HepG2 (cell line): Measurements from ENCODE around the gene MUC4.
"Not testable (repeated sequence)": the region's sequence is repeated elsewhere in the genome, so short reads cannot be mapped to it uniquely, and the experiment has no call there.

ENCODE experiments used
- CREB1 ChIP-seq, 2 experiments: fragments of 450-650 bp in 1 of 2; IDR thresholded peaks; 2 replicates each; pipeline ENCODE4 v1.6.1; 2016 to 2017; ENCODE audit warnings: control low read depth in 1 of 2, mild to moderate bottlenecking in 1 of 2, missing compliant biosample characterization in 1 of 2, missing genetic modification characterization in 1 of 2
- ZNF350 ChIP-seq: sonication (generic); formaldehyde crosslinking; IDR thresholded peaks from 2 replicates; pipeline ENCODE4 v1.4.0; 2020; ENCODE audit warnings: mild to moderate bottlenecking, low read depth, missing genetic modification reagents, borderline replicate concordance
- TF ChIP-seq, protein P1 (sequence below): sonication (generic); formaldehyde crosslinking; IDR thresholded peaks from one replicate; pipeline ENCODE4 v1.5.1; 2020; ENCODE audit warnings: mild to moderate bottlenecking, missing genetic modification reagents; ENCODE audit errors: not compliant biosample characterization

DNA sequence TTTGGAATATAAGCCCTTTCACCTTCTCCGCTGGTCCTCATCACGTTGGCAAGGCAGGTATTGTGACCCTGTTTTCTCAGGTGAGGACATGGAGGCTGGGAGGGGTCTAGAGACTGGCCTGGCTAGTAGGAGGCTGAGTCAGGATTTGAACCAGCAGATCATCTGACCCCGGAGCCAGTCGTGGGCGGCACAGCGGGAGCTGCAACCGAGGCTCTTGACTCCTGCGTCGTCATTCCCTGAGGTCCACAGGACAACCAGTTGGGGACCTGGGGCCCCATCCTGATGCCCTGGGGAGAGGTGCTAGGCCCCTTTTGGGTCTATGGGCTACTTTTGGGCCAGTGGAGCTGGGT lies 88.8 kb downstream of the MUC4 start:
- not testable (repeated sequence) for TF ChIP-seq ZNF350; CREB1 (IDR thresholded peaks at IDR 0.05); CREB1 (CRISPR knock-in tag; IDR thresholded peaks at IDR 0.05)
- TF ChIP-seq, protein P1, sequence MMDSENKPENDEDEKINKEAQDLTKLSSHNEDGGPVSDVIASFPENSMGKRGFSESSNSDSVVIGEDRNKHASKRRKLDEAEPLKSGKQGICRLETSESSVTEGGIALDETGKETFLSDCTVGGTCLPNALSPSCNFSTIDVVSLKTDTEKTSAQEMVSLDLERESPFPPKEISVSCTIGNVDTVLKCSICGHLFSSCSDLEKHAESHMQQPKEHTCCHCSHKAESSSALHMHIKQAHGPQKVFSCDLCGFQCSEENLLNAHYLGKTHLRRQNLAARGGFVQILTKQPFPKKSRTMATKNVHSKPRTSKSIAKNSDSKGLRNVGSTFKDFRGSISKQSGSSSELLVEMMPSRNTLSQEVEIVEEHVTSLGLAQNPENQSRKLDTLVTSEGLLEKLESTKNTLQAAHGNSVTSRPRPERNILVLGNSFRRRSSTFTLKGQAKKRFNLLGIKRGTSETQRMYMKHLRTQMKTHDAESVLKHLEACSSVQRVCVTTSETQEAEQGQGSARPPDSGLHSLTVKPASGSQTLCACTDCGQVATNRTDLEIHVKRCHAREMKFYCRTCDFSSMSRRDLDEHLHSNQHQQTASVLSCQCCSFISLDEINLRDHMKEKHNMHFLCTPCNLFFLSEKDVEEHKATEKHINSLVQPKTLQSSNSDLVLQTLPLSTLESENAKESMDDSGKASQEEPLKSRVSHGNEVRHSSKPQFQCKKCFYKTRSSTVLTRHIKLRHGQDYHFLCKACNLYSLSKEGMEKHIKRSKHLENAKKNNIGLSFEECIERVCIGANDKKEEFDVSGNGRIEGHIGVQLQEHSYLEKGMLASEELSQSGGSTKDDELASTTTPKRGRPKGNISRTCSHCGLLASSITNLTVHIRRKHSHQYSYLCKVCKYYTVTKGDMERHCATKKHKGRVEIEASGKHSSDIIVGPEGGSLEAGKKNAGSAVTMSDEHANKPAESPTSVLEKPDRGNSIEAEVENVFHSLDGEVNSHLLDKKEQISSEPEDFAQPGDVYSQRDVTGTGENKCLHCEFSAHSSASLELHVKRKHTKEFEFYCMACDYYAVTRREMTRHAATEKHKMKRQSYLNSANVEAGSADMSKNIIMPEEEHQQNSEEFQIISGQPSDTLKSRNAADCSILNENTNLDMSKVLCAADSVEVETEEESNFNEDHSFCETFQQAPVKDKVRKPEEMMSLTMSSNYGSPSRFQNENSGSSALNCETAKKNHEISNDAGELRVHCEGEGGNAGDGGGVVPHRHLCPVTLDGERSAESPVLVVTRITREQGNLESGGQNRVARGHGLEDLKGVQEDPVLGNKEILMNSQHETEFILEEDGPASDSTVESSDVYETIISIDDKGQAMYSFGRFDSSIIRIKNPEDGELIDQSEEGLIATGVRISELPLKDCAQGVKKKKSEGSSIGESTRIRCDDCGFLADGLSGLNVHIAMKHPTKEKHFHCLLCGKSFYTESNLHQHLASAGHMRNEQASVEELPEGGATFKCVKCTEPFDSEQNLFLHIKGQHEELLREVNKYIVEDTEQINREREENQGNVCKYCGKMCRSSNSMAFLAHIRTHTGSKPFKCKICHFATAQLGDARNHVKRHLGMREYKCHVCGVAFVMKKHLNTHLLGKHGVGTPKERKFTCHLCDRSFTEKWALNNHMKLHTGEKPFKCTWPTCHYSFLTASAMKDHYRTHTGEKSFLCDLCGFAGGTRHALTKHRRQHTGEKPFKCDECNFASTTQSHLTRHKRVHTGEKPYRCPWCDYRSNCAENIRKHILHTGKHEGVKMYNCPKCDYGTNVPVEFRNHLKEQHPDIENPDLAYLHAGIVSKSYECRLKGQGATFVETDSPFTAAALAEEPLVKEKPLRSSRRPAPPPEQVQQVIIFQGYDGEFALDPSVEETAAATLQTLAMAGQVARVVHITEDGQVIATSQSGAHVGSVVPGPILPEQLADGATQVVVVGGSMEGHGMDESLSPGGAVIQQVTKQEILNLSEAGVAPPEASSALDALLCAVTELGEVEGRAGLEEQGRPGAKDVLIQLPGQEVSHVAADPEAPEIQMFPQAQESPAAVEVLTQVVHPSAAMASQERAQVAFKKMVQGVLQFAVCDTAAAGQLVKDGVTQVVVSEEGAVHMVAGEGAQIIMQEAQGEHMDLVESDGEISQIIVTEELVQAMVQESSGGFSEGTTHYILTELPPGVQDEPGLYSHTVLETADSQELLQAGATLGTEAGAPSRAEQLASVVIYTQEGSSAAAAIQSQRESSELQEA (CRISPR knock-in tag) = not testable (repeated sequence)
